Left ventricle myocardium inferior (tissue), 1 donor: ENCODE results near the gene TYRO3. TPM values are rescaled to one million over a fixed set of nuclear protein-coding genes. Genes with fewer than 3 reads are reported as not detected.
"Not testable (repeated sequence)": the region's sequence is repeated elsewhere in the genome, so short reads cannot be mapped to it uniquely, and the experiment has no call there.

Source experiments
- DNase-seq: peaks from one replicate; pipeline ENCODE4 v3.0.0-alpha.2; 2020
- H3K27ac ChIP-seq: fragments of 200-600 bp; replicated peaks from 2 replicates; pipeline ENCODE4 v1.8.0; 2021
- H3K27me3 ChIP-seq: fragments of 200-600 bp; 2 replicates; pipeline ENCODE4 v1.8.0; 2021; ENCODE audit warnings: low read depth
- H3K36me3 ChIP-seq: fragments of 200-600 bp; 2 replicates; pipeline ENCODE4 v1.8.0; 2021
- H3K4me1 ChIP-seq: fragments of 200-600 bp; 2 replicates; pipeline ENCODE4 v1.8.0; 2021
- H3K4me3 ChIP-seq: fragments of 200-600 bp; 2 replicates; pipeline ENCODE4 v1.8.0; 2021; ENCODE audit warnings: mild to moderate bottlenecking, moderate library complexity
- H3K9me3 ChIP-seq: fragments of 200-600 bp; replicated peaks from 2 replicates; pipeline ENCODE4 v1.8.0; 2021
- CTCF ChIP-seq: fragments of 200-600 bp; IDR thresholded peaks from 2 replicates; pipeline ENCODE4 v1.8.0; 2021; ENCODE audit warnings: antibody characterized with exemption, mild to moderate bottlenecking, borderline replicate concordance
- intact Hi-C: fragments of 100-400 bp; cut with micrococcal nuclease; formaldehyde crosslinking; loops from one replicate; pipeline ENCODE4 v1.11.0; 2022
- total RNA-seq: library from RNA; stranded (reverse); fragmentation: NEBNext Ultra II Directional; extraction: Animal tissue kit (Norgen Biotek cat#: 25700); gene quantifications from one replicate; pipeline ENCODE4 v1.2.1, GENCODE V29; 2021
- donor health status: DM: no; HTN: yes; CAD: no; lungs with severe emphysema.

Gene TYRO3
- total RNA-seq, 1 donor from 2014 or later: 3.3 TPM

- Histone ChIP-seq H3K4me3 (no peak overlapping the region), H3K36me3 (peaks cover 11% of the 10 kb centered on the region), H3K9me3 (no peaks in the 10 kb centered on the region), H3K27ac (peak overlapping the region; percentile 33), H3K27me3 (no peaks in the 10 kb centered on the region), H3K4me1 (peaks cover 12% of the 10 kb centered on the region)
- DNase-seq: no peak
- TF ChIP-seq CTCF: no peak
- intact Hi-C loops: no loop called here
These were observed 8.8 kb downstream of the TYRO3 start for GRCh38 chr15:41567862-41568261.

- H3K4me3 ChIP-seq: no peak overlapping the region
- H3K27me3 ChIP-seq: no peaks in the 10 kb centered on the region
- no peak for TF ChIP-seq CTCF
- no peaks in the 10 kb centered on the region for H3K9me3 ChIP-seq
- peaks cover 12% of the 10 kb centered on the region for H3K4me1 ChIP-seq
- peaks cover 17% of the 10 kb centered on the region for H3K36me3 ChIP-seq
- H3K27ac ChIP-seq: peak overlapping the region; percentile 33
- intact Hi-C loops: no loop called here
- DNase-seq: no peak
These were observed 9.5 kb downstream of the TYRO3 start for GRCh38 chr15:41568350-41569017.

DNA sequence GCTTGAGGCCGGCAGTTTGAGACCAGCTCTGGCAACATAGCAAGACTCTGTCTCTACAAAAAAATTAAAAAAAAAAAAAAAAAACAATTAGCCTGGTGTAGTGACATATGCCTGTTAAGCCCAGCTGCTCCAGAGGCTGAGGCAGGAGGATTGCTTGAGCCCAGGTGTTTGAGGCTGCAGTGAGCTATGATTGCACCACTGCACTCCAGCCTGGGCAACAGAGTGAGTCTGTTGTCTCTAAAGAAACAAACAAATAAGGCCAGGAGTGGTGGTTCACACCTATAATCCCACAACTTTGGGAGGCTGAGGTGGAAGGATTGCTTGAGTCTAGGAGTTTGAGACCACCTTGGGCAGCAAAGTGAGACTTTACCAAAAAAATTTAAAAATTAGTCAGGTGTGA lies 10.2 kb downstream of the TYRO3 start:
- H3K9me3 ChIP-seq, DNase-seq, intact Hi-C loops, H3K27ac ChIP-seq, H3K27me3 ChIP-seq, H3K4me3 ChIP-seq: not testable (repeated sequence)
- peaks cover 12% of the 10 kb centered on the region for H3K4me1 ChIP-seq
- peaks cover 20% of the 10 kb centered on the region for H3K36me3 ChIP-seq

DNA sequence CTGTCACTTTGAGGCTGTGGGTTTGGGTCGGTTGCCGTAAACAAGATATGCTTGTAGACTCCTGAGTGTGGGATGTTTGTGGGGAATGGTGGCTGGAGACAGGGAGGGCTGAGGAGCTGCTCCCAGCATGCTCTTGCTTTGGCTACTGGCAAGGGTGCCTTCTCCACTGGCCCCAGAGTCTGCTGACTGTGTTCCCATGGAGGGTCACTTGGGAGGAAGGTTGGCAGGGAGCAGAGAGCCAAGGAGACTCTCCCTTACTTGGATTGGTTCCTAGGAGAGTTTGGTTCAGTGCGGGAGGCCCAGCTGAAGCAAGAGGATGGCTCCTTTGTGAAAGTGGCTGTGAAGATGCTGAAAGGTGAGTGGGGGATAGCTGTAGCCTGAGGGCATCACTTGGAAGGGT lies 11.8 kb downstream of the TYRO3 start:
- no peak for DNase-seq
- intact Hi-C loops: no loop called here
- H3K9me3 ChIP-seq: no peaks in the 10 kb centered on the region

GRCh38 chr15:41571948-41572347 lies 12.9 kb downstream of the TYRO3 start:
- Histone ChIP-seq H3K36me3 (peaks cover 20% of the 10 kb centered on the region), H3K4me1 (peaks cover 12% of the 10 kb centered on the region), H3K9me3 (no peaks in the 10 kb centered on the region), H3K27me3 (no peaks in the 10 kb centered on the region), H3K27ac (no peak overlapping the region), H3K4me3 (no peak overlapping the region)
- TF ChIP-seq CTCF: no peak
- intact Hi-C loops: no loop called here
- DNase-seq: no peak

More for the DNA sequence above, 11.8 kb downstream of the TYRO3 start:
- TF ChIP-seq CTCF: no peak
- H3K36me3 ChIP-seq: peaks cover 20% of the 10 kb centered on the region
- no peaks in the 10 kb centered on the region for H3K27me3 ChIP-seq
- H3K4me1 ChIP-seq: peaks cover 12% of the 10 kb centered on the region
- no peak overlapping the region for H3K4me3 ChIP-seq
- H3K27ac ChIP-seq: no peak overlapping the region

GRCh38 chr15:41572866-41573265 lies 13.9 kb downstream of the TYRO3 start:
- Histone ChIP-seq H3K27ac (no peak overlapping the region), H3K9me3 (no peaks in the 10 kb centered on the region), H3K4me1 (peaks cover 11% of the 10 kb centered on the region), H3K4me3 (no peak overlapping the region), H3K36me3 (peaks cover 20% of the 10 kb centered on the region), H3K27me3 (no peaks in the 10 kb centered on the region)
- no peak for TF ChIP-seq CTCF
- intact Hi-C loops: no loop called here
- DNase-seq: no peak
